Upper lobe of left lung (tissue), 6 donors: ENCODE results near the gene GJD4. TPM values are rescaled to one million over a fixed set of nuclear protein-coding genes. Genes with fewer than 3 reads are reported as not detected.

Source experiments
- ATAC-seq, 2 donors: fragments of 200-7000 bp; cut with Tn5 transposase; one replicate each; pipeline ENCODE4 v1.9.1; 2022; ENCODE audit warnings: mild to moderate bottlenecking in 2 of 2, moderate library complexity in 2 of 2; ENCODE audit not compliant: low FRiP score in 2 of 2
- DNase-seq, 2 donors: peaks; one replicate each; pipeline ENCODE4 v3.0.0-alpha.2; 2019 to 2020
- H3K27ac ChIP-seq, 4 donors: fragments of 200-600 bp; sonication (generic); one replicate each; pipeline ENCODE4 v1.5.1; 2016 to 2019
- H3K27me3 ChIP-seq, 4 donors: fragments of 200-600 bp; sonication (generic); one replicate each; pipeline ENCODE4 v1.5.1; 2017 to 2019
- H3K36me3 ChIP-seq, 4 donors: fragments of 200-600 bp; sonication (generic); one replicate each; pipeline ENCODE4 v1.5.1; 2016 to 2019
- H3K4me1 ChIP-seq, 4 donors: fragments of 200-600 bp; sonication (generic); one replicate each; pipeline ENCODE4 v1.5.1; 2018 to 2019
- H3K4me3 ChIP-seq, 4 donors: fragments of 200-600 bp; sonication (generic); one replicate each; pipeline ENCODE4 v1.5.1; 2017 to 2019; ENCODE audit warnings: mild to moderate bottlenecking in 2 of 4, moderate library complexity in 1 of 4
- H3K9me3 ChIP-seq, 4 donors: fragments of 200-600 bp; sonication (generic); one replicate each; pipeline ENCODE4 v1.5.1; 2018 to 2019
- CTCF ChIP-seq, 6 experiments: fragments of 450-650 bp in 4 of 6; fragments of 200-600 bp in 2 of 6; sonication (generic) in 2 of 6; IDR thresholded peaks; one replicate each; pipeline ENCODE4 v1.5.1; 2016 to 2019; ENCODE audit warnings: antibody characterized with exemption in 6 of 6
- EP300 ChIP-seq, 4 donors: sonication (generic); formaldehyde crosslinking; IDR thresholded peaks; one replicate each; pipeline ENCODE4 v1.5.1; 2017; ENCODE audit warnings: antibody characterized with exemption in 4 of 4, control low read depth in 2 of 4
- POLR2A ChIP-seq, 4 donors: fragments of 450-650 bp; IDR thresholded peaks; one replicate each; pipeline ENCODE4 v1.5.1; 2016 to 2017; ENCODE audit warnings: antibody characterized with exemption in 4 of 4, mild to moderate bottlenecking in 2 of 4
- POLR2AphosphoS5 ChIP-seq, 2 donors: sonication (generic); formaldehyde crosslinking; IDR thresholded peaks; one replicate each; pipeline ENCODE4 v1.5.1; 2017; ENCODE audit warnings: antibody characterized with exemption in 2 of 2
- WGBS, 2 donors: methylation state at CpG; one replicate each; pipeline ENCODE4 v1.1.5; 2017 to 2018; 5-methylcytosine and 5-hydroxymethylcytosine counted together
- total RNA-seq, 6 donors: library from RNA; depleted of rRNA in 4 of 6; stranded (reverse); fragments of >200 nt in 4 of 6; gene quantifications; one replicate each; pipeline versions ENCODE4 v1.1.0 to v1.2.1, GENCODE V29; 2016 to 2021
- donor health status: DM: no; HTN: no; CAD: no; lungs with moderate emphysema.
- donor health status: DM: no; HTN: yes; CAD: no; lungs with severe emphysema.

Gene GJD4
- total RNA-seq, 6 donors from 2014 or later: not detected

- 88 to 92% methylated on average over 4 of the region's 4 CpGs for WGBS, 2 donors
- TF ChIP-seq POLR2AphosphoS5 (IDR thresholded peaks at IDR 0.05) (no peak), EP300 (IDR thresholded peaks at IDR 0.05) (no peak), CTCF (IDR thresholded peaks at IDR 0.05) (no peak), POLR2A (IDR thresholded peaks at IDR 0.05) (no peak)
- Histone ChIP-seq H3K27ac (no peak overlapping the region), H3K9me3 (no peaks in the 10 kb centered on the region), H3K4me1 (peaks cover 0 to 3% (median 2%) of the 10 kb centered on the region in 4 donors), H3K27me3 (no peaks in the 10 kb centered on the region), H3K4me3 (no peak overlapping the region), H3K36me3 (peaks cover 3 to 81% (median 36%) of the 10 kb centered on the region in 4 donors)
- ATAC-seq (no peak), DNase-seq (no peak)
Observed at GRCh38 chr10:35569836-35570235, 35.3 kb upstream of the GJD4 start.

GRCh38 chr10:35570397-35570796, 34.7 kb upstream of the GJD4 start:
- peaks cover 3 to 86% (median 39%) of the 10 kb centered on the region in 4 donors for H3K36me3 ChIP-seq
- no peak for TF ChIP-seq EP300 (IDR thresholded peaks at IDR 0.05)
- TF ChIP-seq POLR2AphosphoS5 (IDR thresholded peaks at IDR 0.05): no peak
- H3K4me3 ChIP-seq: no peak overlapping the region
- H3K27ac ChIP-seq: no peak overlapping the region
- 91 to 98% methylated on average over 1 of the region's 1 CpG for WGBS, 2 donors
- H3K9me3 ChIP-seq: no peaks in the 10 kb centered on the region
- H3K4me1 ChIP-seq: no peaks in the 10 kb centered on the region
- no peaks in the 10 kb centered on the region for H3K27me3 ChIP-seq
- ATAC-seq: no peak
- no peak for DNase-seq

GRCh38 chr10:35572583-35572982, 32.6 kb upstream of the GJD4 start:
- WGBS, 2 donors: 95 to 97% methylated on average over 1 of the region's 1 CpG
- Histone ChIP-seq H3K4me1 (no peaks in the 10 kb centered on the region), H3K27ac (no peak overlapping the region), H3K27me3 (no peaks in the 10 kb centered on the region), H3K4me3 (no peak overlapping the region), H3K36me3 (peaks cover 3 to 67% (median 23%) of the 10 kb centered on the region in 4 donors), H3K9me3 (peaks cover 0 to 4% (median 0%) of the 10 kb centered on the region in 4 donors)
- DNase-seq: no peak
- TF ChIP-seq CTCF (IDR thresholded peaks at IDR 0.05): no peak
- TF ChIP-seq POLR2A (IDR thresholded peaks at IDR 0.05): no peak
- TF ChIP-seq POLR2AphosphoS5 (IDR thresholded peaks at IDR 0.05): no peak
- no peak for TF ChIP-seq EP300 (IDR thresholded peaks at IDR 0.05)
- ATAC-seq: no peak

- DNase-seq (no peak), ATAC-seq (no peak)
- H3K4me1 ChIP-seq: no peaks in the 10 kb centered on the region
- no peak for TF ChIP-seq POLR2AphosphoS5 (IDR thresholded peaks at IDR 0.05)
- H3K27ac ChIP-seq: no peak overlapping the region
- H3K27me3 ChIP-seq: no peaks in the 10 kb centered on the region
- no peak overlapping the region for H3K4me3 ChIP-seq
- H3K9me3 ChIP-seq: peaks cover 0 to 4% (median 0%) of the 10 kb centered on the region in 4 donors
- 100% methylated on average over 1 of the region's 1 CpG for WGBS, 2 donors
- peaks cover 0 to 55% (median 18%) of the 10 kb centered on the region in 4 donors for H3K36me3 ChIP-seq
Observed at GRCh38 chr10:35573796-35574195, 31.3 kb upstream of the GJD4 start.

- no peaks in the 10 kb centered on the region for H3K4me1 ChIP-seq
- no peaks in the 10 kb centered on the region for H3K27me3 ChIP-seq
- no peak overlapping the region for H3K27ac ChIP-seq
- peaks cover 0 to 44% (median 8%) of the 10 kb centered on the region in 4 donors for H3K36me3 ChIP-seq
- 87 to 92% methylated on average over 5 to 9 of the region's 9 CpGs for WGBS, 2 donors
- H3K4me3 ChIP-seq: no peak overlapping the region
- no peak for DNase-seq
- H3K9me3 ChIP-seq: peaks cover 0 to 4% (median 0%) of the 10 kb centered on the region in 4 donors
- no peak for TF ChIP-seq POLR2A (IDR thresholded peaks at IDR 0.05)
- no peak for TF ChIP-seq EP300 (IDR thresholded peaks at IDR 0.05)
- TF ChIP-seq CTCF (IDR thresholded peaks at IDR 0.05): no peak
- no peak for TF ChIP-seq POLR2AphosphoS5 (IDR thresholded peaks at IDR 0.05)
- ATAC-seq: no peak
Observed at GRCh38 chr10:35574924-35575352, 30.2 kb upstream of the GJD4 start.

GRCh38 chr10:35575640-35576039, 29.5 kb upstream of the GJD4 start:
- Histone ChIP-seq H3K36me3 (peaks cover 0 to 40% (median 8%) of the 10 kb centered on the region in 4 donors), H3K27ac (no peak overlapping the region), H3K27me3 (no peaks in the 10 kb centered on the region), H3K4me3 (no peak overlapping the region), H3K9me3 (peaks cover 0 to 4% (median 0%) of the 10 kb centered on the region in 4 donors), H3K4me1 (no peaks in the 10 kb centered on the region)
- 86 to 94% methylated on average over 9 of the region's 9 CpGs for WGBS, 2 donors
- TF ChIP-seq EP300 (IDR thresholded peaks at IDR 0.05): no peak
- DNase-seq (no peak), ATAC-seq (no peak)
